ENCODE data around the gene ZKSCAN8. TPM values are rescaled to one million over a fixed set of nuclear protein-coding genes. Genes with fewer than 3 reads are reported as not detected.

The ZKSCAN8 gene
- polyA plus RNA-seq, 1 experiment, result 11.5 TPM

DNA sequence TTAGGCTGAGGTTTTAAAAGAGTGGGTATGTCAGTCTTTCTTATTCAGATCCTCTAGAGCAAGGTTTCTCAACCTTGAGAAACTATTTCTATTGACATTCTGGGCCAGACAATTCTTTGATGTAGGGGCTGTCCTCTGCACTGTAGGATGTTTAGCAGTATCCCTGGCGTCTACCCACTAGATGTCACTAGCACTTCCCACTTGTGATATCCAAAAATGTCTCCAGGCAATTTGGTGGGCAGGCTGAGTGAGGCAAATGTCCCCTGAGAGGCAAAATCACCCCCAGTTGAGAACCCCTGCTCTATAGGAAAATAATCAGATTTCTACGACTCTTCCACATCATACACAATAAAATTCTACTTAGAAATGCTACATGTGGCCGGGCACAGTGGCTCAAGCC, 7.7 kb upstream of the ZKSCAN8 start:
- ChIA-PET POLR2A (no interaction called here), CTCF (interaction anchor here (2.1 kb wide), 1 partner anchor 222 kb away, joined by 8 read pairs; no protein-coding TSS in a partner anchor)
- Histone ChIP-seq H3K4me3 (ENCODE audit: low read depth, low read length) (no peak overlapping the region), H3K27me3 (ENCODE audit: control insufficient read depth, insufficient read depth, low read length) (no peaks in the 10 kb centered on the region), H3K27ac (ENCODE audit: low read depth, low read length) (no peak overlapping the region), H3K9me3 (ENCODE audit: control insufficient read depth, insufficient read depth, low read length) (no peaks in the 10 kb centered on the region; the same call in 1 of the 2 replicates)
- peak; percentile 53 for TF ChIP-seq CTCF (IDR thresholded peaks at IDR 0.05; ENCODE audit: low read depth, low read length)
- no peak for DNase-seq (ENCODE audit: low read depth, low spot score)

DNA sequence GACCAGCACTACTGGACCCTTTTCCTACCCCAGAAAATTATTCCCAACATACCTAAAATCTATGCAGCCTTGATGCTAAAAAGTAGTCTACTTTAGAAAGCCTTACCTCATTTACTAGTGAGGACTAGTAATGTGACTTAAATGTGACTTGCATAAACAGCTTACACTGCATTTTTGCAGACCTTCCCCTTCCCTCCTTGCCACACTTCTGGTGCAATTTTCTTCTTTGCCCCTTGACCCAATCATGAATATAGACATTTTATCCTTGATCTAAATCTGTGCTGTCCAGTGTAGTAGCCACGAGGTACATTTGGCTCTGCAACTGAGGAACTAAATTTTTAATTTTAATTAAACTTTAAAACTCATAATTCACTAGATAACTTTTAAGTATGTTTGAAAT, 7.0 kb upstream of the ZKSCAN8 start:
- Histone ChIP-seq H3K4me3 (ENCODE audit: low read depth, low read length) (no peak overlapping the region), H3K9me3 (ENCODE audit: control insufficient read depth, insufficient read depth, low read length) (no peaks in the 10 kb centered on the region; the same call in 1 of the 2 replicates), H3K27ac (ENCODE audit: low read depth, low read length) (no peak overlapping the region), H3K27me3 (ENCODE audit: control insufficient read depth, insufficient read depth, low read length) (no peaks in the 10 kb centered on the region)
- ChIA-PET POLR2A (no interaction called here), CTCF (interaction anchor here (0.7 to 2.1 kb wide), 2 partner anchors 123 to 221 kb away, joined by 7 to 8 read pairs; no protein-coding TSS in a partner anchor)
- no peak for TF ChIP-seq CTCF (IDR thresholded peaks at IDR 0.05; ENCODE audit: low read depth, low read length)
- no peak for DNase-seq (ENCODE audit: low read depth, low spot score)

- no peaks in the 10 kb centered on the region for H3K27me3 ChIP-seq (ENCODE audit: control insufficient read depth, insufficient read depth, low read length)
- H3K27ac ChIP-seq (ENCODE audit: low read depth, low read length), result no peak overlapping the region
- CTCF ChIA-PET, result no interaction called here
- DNase-seq (ENCODE audit: low read depth, low spot score), result no peak
- H3K4me3 ChIP-seq (ENCODE audit: low read depth, low read length), result peak overlapping the region; percentile 86
- no peak for TF ChIP-seq CTCF (IDR thresholded peaks at IDR 0.05; ENCODE audit: low read depth, low read length)
- no peaks in the 10 kb centered on the region; the same call in 1 of the 2 replicates for H3K9me3 ChIP-seq (ENCODE audit: control insufficient read depth, insufficient read depth, low read length)
- POLR2A ChIA-PET, result no interaction called here
Measured at GRCh38 chr6:28135393-28135792, 6.3 kb upstream of the ZKSCAN8 start.

GRCh38 chr6:28136585-28137504, 4.8 kb upstream of the ZKSCAN8 start:
- DNase-seq (ENCODE audit: low read depth, low spot score), result peak; percentile 94
- peak overlapping the region; percentile 86 for H3K4me3 ChIP-seq (ENCODE audit: low read depth, low read length)
- H3K9me3 ChIP-seq (ENCODE audit: control insufficient read depth, insufficient read depth, low read length), result no peaks in the 10 kb centered on the region; the same call in 1 of the 2 replicates
- peak overlapping the region; percentile 87 for H3K27ac ChIP-seq (ENCODE audit: low read depth, low read length)
- CTCF ChIA-PET, result interaction anchor here (0.6 to 1.0 kb wide), 3 partner anchors 33 to 297 kb away, joined by 4 to 6 read pairs (median 5); no protein-coding TSS in a partner anchor
- no peaks in the 10 kb centered on the region for H3K27me3 ChIP-seq (ENCODE audit: control insufficient read depth, insufficient read depth, low read length)
- POLR2A ChIA-PET, result interaction anchor here (0.6 to 1.5 kb wide), 4 partner anchors 32 to 219 kb away, joined by 3 to 8 read pairs (median 4); no protein-coding TSS in a partner anchor
- no peak for TF ChIP-seq CTCF (IDR thresholded peaks at IDR 0.05; ENCODE audit: low read depth, low read length)

DNA sequence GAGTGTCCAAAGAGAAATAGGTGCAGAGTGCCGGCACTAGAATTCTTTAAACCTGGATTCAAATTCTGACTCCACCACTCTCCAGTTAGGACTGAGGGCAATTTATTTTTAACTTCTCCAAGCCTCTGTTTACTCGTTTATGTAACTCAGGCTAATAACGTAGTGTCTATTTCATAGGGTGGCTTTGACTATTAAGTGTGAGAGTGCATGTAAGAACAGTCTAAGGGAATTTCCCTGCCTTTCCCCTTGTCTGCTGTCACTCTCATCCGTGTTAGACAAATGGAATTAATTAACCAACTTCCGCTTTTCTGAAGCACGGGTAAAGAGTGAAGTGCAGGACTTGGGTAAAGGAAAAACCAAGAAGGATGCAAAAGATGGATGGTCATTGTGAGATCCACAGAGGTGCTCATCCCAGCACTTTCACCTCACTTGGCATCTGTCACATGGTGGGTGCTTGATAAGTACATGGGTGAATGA, 4.1 kb upstream of the ZKSCAN8 start:
- CTCF ChIA-PET, result no interaction called here
- TF ChIP-seq CTCF (IDR thresholded peaks at IDR 0.05; ENCODE audit: low read depth, low read length), result no peak

More for the DNA sequence above, 4.1 kb upstream of the ZKSCAN8 start:
- POLR2A ChIA-PET, result interaction anchor here (0.6 to 1.5 kb wide), 2 partner anchors 33 to 218 kb away, joined by 3 to 6 read pairs; no protein-coding TSS in a partner anchor
- H3K9me3 ChIP-seq (ENCODE audit: control insufficient read depth, insufficient read depth, low read length), result no peaks in the 10 kb centered on the region; the same call in 1 of the 2 replicates
- H3K27ac ChIP-seq (ENCODE audit: low read depth, low read length), result peak overlapping the region; percentile 87
- no peaks in the 10 kb centered on the region for H3K27me3 ChIP-seq (ENCODE audit: control insufficient read depth, insufficient read depth, low read length)
- H3K4me3 ChIP-seq (ENCODE audit: low read depth, low read length), result peak overlapping the region; percentile 86
- no peak for DNase-seq (ENCODE audit: low read depth, low spot score)
